CD4-positive, alpha-beta T cell treated with Interferon gamma for 1 hour (primary cell): Measurements from ENCODE around the gene TTLL6.
"Not testable (repeated sequence)": the region's sequence is repeated elsewhere in the genome, so short reads cannot be mapped to it uniquely, and the experiment has no call there.

Experiments used
- DNase-seq: peaks from one replicate; pipeline ENCODE4 v3.0.0-alpha.2; 2020

Gene TTLL6

DNA sequence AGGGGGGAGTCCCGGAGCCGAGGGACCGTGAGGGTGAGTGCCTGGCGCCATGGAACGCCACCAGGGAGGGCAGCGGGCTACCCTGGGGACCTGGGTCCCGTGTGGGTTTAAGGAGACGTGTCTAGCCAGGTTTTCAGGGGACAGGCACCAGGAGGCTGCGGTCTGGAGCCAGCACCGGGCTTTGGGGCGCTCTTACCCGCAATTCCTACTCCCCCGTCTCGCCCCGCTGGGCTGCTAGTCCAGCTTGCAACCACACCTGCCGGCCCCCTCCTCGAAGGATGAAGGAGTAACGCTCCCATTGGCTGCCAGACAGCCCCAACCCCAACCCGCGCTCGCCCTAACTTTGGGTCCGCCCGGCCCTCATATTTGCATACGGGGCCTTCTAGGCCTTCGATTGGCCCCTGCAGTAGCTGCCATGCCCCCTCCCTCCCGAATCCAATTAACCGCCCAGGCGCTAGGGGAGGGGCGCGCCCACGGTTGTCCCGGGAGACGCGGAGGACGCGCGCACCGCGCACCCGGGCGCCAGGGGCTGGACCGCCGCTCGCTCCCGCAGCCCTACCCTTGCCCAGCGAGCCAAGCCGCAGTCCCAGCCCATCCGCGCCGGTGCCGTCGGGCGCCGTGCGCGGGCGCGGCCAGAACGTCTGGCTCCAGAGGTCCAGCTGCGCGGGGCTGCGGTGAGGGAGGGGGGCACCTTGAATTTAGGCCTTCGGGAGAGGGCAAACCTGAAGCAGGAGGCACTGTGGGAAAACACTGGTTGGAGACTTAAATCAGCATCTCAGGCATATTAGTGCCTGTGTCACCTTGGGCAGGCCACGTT lies at the start of gene TTLL6:
Gene TTLL6, minus strand, starts transcription at position 456 of the 817 bp plus-strand sequence. Its CDS starts 157 bp downstream, at position 299.
- DNase-seq: peak; percentile 70

DNA sequence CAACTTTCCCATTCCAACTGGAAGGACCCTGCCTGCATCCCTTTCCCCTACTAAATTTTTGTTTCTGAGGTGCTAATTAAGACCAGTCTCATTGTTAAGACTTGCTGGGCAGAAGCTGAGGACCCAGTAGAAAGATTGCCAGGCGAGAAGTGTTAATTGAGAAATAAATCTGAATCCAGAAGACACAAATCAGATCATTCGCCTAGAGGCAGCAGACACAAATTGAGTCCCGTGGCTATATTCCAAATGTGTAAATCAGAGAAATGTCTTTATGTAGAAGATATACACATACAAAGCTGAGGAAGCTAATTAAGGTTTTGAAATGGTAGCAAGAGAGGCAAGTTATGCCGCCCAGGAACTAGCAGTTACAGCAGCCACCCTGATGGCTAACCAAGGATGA lies 43.4 kb upstream of the TTLL6 start:
- DNase-seq: no peak

DNA sequence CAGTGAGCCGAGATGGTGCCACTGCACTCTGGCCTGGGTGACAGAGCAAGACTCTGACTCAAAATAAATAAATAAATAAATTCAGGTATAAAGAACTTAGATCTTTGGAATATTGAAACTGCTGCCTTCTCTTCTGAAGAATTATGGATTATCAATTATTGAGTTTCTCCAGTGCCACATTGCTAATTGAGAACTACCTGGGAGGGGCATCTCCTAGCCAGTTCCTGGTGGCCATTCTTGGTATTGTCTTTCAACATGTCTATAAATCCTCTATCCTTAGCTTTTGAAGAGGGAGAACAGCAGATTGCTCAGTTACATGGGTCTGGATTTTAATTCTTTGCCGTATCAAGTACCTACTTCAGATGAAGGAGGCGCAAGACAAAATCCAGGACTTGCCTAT lies 43.0 kb upstream of the TTLL6 start:
- no peak for DNase-seq

DNA sequence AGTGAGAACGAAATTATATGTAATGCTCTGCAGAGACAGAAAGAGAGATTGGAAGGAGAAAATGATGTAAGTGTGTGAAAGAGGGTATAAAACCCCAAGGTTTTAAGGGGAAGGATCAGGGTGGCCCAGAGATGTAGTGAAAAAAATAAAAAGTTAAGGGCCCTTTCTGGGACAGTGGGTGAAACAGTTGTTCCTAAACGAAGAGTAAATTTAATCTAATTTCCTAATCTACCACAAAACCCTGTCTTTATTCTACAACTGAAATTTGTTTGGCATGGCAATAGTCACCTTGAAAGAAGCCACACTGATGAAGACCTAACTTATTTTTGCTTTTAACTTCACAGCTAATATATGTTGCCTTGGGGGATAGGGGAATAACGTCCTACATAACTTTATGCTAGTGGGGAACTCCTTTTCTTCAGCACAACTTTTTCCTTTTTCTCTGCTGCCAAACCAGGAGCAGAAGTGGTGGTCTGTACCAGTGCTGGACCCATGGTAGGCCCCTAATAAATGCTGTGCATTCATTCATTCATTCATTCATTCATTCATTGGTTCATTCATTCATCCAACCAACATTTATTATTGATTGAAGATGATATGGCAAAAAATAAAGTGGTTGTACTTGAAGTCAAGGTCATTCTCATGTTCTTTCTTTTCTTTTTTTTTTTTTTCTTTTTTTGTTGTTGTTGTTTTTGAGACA lies 39.2 kb upstream of the TTLL6 start:
- no peak for DNase-seq

DNA sequence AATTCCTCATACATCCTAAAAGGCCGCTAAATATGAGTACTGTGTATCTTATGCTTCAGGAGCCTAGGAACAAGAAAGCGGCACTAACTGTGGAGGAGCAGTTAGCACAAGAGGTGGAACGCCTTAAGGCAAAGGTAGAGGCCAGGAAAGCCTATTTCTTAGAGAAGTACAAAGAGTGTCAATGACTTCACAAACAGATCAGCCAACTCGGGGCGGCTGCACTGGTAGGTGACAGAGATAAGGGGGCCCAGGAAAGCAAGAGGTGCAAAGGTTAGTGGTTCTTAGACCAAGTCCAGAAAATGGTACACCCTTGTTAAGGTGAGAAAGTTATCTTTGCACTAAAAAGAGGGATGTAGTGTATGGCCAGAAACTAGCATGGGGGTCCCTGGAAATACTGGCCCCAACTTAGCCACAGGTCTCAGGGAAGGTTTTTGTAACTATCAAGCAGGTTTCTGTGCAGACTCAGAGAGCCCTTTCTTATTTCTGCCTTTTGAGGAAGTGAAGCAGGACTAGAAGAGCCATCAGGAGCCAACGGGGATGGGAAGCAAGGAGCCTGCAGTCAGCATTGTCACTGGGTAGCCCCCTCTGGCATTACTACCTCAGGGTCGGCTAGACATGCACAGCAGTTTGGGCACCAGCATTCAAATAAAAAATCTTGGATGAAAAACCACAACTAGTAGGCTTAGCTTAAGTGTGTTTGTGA lies 37.9 kb upstream of the TTLL6 start:
- DNase-seq: no peak

DNA sequence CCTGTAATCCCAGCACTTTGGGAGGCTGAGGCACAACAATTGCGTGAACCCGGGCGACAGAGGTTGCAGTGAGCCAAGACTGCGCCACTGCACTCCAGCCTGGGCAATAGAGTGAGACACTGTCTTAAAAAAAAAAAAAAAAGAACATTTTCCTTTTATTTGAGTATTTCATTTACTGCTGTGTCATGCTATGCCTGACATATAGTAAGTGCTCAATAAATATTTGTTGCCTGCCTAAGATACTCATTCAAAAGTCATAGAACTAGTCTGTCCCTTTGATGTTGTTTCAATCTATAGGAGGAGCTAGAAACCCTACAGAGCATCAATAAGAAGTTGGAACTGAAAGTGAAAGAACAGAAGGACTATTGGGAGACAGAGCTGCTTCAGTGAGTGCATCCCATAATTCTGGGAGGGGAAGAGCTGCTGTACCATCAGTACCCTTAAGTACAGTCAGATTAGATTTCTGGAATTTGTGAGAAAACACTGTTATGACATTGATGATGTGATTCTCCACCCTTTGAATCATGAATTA lies 33.8 kb upstream of the TTLL6 start:
- no peak for DNase-seq

DNA sequence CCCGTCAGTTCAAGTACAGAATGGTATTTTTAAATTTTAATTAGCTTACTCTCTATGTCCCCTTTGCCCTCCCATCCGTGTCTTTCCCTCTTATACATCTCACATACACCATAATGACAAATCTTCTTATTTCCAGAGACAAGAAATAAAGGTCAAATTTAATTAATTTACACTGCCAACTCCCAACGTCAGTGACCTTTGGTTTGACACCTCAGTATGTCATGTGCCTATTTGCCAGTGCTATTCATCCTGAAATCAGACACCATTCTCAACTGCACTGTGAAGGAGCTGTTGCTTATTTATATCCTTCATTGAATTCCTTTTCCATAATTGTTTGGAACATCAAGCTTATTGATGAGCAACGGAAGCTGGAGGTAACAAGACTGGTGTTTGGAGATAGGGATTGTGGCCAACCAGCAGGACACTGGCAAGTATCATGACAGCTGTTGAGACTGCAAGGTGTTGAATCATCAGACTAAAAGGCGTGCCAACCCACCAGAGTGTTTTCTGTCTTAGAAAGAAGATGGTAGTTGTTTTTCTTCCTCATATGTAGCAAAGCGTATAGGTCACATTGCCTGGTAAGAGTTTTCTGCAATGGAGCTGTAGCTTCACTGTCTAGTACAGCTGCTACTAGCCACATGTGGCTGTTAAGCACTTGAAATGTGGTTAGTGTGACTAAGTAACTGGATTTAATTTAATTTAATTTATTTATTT lies 26.3 kb upstream of the TTLL6 start:
- no peak for DNase-seq

DNA sequence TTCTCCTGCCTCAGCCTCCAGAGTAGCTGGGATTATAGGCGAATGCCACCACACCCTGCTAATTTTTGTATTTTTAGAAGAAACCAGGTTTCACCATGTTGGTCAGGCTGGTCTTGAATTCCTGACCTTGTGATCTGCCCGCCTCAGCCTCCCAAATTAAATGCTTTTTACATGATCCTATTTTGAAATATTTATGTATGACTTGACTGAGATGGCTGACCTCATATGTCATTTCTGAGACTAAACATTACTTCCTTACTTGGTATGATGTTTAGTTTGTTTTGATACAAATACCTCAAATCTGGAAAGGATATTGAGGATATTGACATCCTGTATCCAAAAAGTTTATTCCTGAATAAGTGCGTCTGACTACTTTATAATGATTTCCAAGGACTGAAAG lies 25.7 kb upstream of the TTLL6 start:
- DNase-seq: no peak

DNA sequence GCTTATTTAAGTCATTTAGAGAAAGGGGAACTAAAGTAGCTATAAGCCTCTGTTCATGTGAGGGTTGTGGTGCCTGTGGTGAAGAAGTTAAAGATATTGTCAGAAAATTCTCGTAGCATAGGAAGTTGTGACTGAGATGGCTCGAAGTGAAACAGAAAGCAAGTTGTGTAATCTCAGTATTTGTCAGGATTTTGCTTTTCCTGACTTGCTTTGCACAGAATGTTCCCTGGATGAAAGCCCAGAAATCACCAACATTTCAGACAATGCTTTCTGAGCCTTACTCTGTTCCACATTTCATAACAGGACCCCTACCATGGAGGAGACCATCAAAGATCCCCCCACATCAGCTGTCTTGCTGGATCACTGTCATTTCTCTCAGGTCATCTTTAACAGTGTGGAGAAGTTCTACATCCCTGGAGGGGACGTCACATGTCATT lies 24.4 kb upstream of the TTLL6 start:
- peak; percentile 10 for DNase-seq

DNA sequence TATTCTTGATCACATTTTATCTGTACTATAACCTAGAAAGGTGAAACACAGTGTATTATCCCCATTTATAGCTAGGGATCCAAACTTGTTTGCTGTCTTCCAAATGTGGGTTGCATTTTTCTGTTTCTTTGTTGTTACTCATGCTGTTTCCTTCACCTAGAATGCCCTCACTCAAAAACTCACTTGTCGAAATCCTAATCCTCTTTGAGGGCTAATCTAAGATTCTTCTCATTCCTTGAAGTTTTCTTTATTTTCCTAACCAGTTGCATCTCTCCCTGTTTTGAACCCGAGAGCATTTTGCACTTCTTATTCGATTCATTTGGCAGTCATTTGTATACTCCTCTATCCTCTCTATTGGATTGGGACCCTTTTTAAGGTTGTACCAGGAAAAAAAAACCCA lies 23.4 kb upstream of the TTLL6 start:
- DNase-seq: no peak

DNA sequence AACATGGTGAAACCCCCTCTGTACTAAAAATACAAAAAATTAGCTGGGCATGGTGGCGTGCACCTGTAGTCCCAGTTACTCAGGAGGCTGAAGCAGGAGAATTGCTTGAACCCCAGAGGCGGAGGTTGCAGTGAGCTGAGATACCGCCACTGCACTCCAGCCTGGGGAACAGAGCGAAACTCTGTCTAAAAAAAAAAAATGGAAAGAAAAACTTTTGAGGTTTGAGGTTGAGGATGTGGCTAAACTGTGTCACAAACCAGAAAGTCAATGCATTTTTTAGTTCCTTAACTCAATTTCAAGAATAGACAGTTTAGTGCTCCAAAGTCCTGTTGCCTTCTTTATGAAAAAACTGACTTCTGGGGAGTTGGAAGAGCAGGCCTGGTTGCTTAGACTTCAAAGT lies 20.4 kb upstream of the TTLL6 start:
- DNase-seq: not testable (repeated sequence)

DNA sequence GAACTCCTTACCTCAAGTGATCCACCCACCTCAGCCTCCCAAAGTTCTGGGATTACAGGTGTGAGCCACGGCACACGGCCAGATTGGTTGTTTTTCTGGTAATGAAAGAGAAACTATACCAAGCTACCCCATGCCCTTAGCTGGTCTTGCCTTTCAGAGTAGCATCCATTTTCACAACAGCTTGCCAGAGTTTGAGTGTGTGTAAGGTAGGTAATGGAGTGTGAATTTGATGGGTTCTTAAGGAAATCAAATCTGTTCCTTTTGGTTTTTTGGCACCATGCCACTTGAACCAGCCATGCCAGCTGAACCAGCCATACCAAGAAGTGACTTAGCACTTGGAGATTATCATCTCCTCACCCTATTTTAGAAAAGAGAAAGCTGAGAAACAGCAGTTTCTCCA lies 18.9 kb upstream of the TTLL6 start:
- DNase-seq: no peak

DNA sequence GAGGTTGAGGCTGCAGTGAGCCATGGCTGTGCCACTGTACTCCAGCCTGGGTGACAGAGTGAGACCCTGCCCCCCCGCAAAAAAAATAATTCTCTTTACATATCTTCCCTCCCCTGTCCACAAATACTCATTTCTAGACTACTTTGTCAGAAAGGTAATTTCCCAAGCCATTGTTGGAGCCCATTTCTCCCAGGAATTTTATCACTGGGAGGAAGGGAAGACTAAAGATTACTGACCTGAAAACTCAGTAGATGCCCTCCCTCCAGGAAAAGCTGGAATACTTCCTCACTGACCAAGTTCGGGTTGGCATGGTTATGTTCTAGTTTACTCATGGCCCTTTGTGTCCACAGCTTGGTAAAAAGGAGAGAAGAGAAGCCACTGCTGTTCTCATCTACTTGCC lies 17.9 kb upstream of the TTLL6 start:
- DNase-seq: no peak

DNA sequence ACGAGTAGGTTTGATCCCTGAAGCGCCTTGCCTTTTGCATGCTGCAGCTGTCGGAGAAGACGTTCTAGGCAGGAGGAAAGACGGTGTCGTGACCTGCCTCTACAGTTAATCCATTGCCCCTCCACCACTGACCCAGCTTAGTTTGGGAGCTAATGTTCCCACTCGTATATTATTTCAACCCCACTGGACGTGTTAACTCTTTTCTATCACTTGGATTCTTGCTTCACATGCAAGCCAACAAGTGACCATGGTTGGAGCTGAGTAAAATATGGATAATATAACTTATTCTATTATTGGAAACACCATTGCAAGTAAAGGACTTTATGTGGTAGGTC lies 14.5 kb upstream of the TTLL6 start:
- DNase-seq: no peak

DNA sequence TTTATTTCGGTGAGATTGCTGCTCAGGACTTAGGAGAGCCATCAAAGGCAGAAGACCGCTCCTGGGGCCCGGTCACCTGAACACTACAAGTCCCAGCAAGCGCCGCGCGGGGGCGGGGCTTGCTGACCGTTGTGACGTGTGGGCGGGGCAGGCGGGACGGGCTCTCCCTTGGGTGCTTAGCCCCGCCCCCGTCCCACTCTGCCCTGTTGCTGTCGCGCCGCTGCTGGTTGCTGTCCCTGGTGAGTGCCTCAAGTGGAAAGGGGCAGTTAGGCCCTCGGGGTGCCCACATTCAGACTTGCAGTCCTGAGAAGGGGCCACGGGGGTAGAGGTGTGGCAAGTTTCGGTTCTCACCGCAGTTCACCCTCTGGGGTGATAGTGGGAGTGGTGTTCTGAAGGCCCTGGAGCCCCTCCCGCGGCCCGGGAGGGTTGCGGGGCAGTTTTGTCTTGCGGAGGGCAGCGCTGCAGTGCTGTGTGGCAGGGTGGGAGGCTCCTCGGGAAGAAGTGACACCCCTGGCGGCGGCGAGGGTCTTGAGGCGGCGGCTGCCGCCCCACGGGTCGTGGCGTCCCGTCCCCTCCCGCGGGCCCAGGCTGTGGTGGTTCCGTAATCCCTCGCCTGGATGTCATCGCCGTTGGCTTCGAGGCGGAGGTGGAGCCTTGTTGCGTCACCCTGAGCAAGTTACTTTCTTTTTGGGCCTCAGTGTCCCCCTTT lies 14.0 kb upstream of the TTLL6 start, which contains the start of gene CALCOCO2:
Gene CALCOCO2, plus strand, starts transcription at position 196 of the 709 bp plus-strand sequence. CDS start 10,673 bp downstream, outside the sequence.
- DNase-seq: peak; percentile 91

DNA sequence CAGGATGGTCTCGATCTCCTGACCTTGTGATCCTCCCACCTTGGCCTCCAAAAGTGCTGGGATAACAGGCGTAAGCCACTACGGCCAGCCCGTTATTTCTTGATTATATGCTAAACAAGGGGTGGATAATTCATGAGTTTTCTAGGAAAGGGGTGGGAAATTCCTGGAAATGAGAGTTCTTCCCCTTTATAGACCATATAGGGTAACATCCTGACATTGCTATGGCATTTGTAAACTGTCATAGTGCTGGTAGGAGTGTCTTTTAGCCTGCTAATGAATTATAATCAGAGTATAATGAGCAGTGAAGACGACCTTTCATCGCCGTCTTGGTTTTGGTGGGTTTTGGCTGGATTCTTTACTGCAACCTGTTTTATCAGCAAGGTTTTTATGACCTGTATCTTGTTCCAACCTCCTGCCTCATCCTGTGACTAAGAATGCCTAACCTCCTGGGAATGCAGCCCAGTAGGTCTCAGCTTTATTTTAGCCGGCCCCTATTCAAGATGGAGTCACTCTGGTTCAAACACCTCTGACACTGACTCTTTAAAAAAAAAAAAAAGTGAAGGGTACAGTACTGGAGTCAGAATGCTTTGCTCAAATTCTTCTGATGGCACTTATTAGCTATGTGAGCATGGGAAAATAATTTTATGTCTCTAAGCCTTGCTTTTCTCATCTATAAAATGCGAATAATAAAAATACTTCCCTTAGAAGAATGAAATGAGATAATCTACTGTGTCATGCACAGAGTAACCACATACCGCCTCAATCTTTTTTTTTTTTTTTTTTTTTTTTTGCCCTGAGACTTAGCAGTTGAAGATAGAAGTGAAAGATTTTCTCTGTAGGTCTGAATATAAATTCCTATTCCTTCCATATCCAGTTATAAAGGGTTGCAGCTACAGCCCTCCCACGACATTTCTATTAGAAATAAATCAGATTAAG lies 8.7 kb upstream of the TTLL6 start:
- DNase-seq: no peak

DNA sequence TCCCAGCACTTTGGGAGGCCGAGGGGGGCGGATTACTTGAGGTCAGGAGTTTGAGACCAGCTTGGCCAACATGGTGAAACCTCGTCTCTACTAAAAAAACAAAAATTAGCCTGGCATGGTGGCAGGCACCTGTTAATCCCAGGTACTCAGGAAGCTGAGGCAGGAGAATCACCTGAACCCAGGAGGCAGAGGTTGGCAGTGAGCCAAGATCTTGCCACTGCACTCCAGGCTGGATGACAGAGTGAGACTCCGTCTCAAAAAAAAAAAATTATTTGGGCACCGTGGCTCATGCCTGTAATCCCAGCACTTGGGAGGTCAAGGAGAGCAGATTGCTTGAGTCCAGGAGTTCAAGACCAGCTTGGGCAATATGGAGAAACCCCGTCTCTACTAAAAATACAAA lies 3.9 kb upstream of the TTLL6 start:
- DNase-seq: not testable (repeated sequence)

DNA sequence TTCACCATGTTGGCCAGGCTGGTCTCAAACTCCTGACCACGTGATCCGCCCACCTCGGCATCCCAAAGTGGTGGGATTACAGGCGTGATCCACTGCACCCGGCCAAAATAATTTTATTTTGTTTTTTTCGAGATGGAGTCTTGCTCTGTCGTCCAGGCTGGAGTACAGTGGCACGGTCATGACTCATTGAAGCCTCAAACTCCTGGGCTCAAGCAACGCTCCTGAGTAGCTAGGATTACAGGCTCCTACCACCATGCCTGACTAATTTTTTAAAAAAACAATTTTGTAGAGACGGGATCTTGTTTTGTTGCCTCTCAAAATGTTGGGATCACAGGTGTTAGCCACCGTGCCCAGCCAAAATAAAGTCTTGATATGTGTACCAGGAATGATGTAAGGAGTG lies 2.4 kb upstream of the TTLL6 start:
- DNase-seq: no peak

DNA sequence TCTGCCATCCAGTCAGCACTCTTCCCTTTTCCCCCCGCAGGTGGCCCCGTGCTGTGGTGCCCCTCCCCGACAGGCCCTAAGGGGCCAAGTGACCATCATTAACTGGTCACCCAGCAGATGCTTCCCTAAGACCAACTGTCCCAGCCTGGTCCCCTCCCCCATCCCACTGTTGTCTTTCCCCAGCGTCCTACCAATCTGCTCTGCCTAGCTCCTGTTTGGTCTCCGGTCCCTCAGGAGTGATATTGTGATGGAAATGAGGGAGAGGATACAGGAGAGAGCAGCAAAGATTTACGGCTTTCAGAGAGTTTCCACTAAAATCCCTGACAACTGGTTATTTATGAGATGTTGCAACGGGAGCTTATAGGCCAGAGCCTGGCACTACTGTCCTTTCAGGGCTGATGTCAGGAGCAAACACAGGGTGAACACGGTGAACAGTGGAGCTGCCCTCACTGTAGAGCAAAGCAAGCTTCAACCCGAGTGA lies 1.4 kb upstream of the TTLL6 start:
- DNase-seq: no peak

DNA sequence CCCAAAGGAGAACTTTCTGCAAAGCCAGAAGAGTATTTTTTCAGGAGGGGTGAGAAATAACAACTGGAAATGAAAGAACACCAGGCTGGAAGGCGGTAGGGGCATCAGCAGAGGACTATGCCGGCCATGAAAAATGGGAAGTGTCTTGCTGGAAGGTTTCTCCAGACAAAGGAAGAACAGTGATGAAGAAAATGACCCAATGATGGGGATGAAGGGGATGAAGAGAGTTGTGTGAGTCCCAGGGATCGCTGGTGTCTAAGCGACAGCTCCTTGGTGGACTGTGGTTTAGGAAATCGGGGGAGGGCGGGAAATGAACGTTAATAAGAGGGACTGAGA lies 623 bp downstream of the TTLL6 start:
- DNase-seq: no peak

DNA sequence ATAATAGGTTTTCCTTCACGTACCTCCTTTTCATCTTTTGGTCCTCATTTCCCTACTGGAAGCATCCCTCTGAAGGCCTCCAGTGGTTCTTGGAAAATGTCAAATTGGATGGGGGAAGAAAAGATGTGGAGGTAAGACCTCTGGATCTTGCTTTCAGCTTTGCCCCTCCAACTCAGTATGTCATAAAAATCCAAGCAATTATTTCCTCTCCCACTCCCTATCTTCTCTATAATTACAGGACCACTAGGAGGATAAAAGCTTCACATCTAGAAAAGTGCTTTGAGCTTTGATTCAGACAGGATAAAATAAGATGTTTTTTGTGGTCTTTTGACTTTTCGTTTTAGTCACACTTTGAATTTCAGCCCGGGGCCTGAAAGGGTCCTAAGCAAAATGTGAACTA lies 1.7 kb downstream of the TTLL6 start:
- DNase-seq: no peak
